GM12892 (cell line): Measurements from ENCODE around the gene MTMR10.

Source experiments
- POLR2A ChIP-seq: IDR thresholded peaks from 2 replicates; pipeline ENCODE4 v1.6.1; 2011; ENCODE audit warnings: low read depth, low read length, control low read depth
- POLR2AphosphoS5 ChIP-seq: IDR thresholded peaks from 2 replicates; pipeline ENCODE4 v1.6.1; 2011; ENCODE audit warnings: low read depth, low read length, control low read depth

DNA sequence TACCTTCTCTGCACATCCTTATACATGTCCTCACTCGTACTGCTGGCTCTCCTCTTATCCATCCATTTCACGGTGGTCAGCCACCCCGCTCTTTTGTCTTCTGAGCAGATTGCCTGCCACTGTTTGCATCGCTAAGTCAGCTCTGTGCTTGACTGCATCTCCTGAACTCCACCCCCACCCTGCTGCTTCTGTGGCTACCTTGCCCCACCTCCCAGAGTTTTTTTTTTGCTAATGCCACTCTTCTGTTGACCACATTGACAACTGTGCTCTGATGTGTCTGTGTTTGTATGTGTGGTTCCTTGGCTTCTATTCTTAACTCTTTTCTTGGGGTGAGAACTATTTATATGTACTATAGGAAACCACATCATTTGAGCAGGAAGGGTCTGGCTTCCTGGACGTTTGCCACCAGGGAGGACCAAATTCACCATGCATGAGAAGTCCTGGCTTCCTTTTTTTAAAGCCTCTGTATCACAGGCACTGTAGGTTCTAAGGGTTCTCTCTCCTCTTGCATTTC is 12.8 kb upstream of the MTMR10 start:
- TF ChIP-seq POLR2AphosphoS5, result peak; percentile 52; the same call in 1 of the 2 replicates
- TF ChIP-seq POLR2A, result peak; percentile 66
